Measurements from ENCODE around the gene PGC.

PGC gene

DNA sequence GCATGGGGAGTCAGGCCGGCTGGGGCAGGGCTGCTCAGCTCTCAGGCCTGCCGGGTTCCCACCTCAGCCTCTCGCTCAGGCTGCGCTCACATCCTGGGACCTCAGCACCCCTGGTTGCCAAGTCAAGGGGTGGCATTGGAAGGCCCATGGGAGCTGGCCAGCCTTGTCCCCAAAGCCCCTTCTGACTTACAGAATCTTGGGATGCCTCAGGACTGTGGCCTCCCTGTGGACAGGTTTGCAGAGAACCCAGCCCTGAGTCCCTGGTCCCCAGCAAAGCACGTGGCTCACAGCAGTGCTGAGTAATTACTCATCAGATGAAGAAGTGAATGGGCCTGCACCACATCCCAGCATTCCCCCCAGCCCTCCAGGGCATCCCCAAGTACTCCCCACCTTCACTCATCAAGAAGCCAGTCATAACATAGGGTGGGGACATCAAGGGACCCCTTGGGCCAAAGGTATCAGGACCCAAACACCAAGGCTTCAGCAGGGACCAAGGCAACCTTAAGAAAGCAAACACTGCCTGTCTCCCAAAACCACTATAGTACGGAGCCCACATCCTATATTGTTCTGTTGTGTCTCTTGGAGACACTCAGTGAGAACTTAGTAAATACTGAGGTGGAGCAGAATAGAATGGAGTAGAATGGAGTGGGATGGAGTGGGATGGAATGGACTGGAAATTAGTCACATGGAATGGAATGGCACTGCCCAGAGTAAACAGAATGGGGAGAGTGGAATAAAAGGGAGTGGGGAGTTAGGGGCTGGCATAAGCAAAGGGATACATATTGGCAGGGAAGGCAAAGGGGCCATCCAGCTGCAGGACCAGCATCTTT lies 3.6 kb downstream of the PGC start:
- no peak for DNase-seq

DNA sequence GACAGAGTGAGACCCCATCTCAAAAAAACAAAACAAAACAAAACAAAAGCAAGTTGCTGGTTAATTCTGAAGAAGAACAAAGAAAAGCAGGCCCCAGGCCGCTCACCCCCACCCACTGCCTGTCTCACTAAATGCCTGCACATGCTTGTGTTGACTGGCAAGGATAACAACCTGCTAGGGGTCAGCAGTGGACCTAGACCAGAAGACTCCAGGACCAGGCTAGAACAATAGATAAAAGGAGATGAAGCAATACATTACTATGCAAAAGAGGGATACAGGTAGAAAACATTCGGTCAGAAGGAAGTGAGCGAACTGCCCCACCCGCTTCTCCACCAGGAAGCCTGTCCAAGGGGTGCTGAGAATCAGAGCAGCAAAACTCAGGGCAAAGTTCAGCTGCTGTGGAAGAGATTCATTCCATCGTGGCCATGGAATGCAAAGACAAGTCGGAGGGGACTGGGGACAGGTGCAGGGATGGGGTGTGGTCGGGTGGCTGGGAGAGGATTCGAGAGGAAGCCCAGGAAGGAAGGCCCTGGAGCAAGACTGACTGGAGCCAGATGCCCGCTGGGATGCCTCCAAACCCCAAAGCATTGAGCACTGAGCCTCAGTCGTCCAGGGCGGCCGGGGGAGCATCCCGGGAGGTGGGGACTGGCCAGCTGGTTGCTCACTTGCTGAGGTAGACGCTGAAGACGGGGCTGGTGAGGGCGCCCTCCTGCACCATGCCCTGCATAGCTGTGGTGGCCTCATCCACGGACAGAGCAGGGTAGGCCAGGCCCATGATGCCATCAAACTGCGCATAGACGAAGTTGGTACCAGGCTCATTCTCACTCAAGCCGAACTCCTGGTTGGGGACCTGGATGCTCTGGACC lies 5.3 kb downstream of the PGC start:
- no peak for DNase-seq

DNA sequence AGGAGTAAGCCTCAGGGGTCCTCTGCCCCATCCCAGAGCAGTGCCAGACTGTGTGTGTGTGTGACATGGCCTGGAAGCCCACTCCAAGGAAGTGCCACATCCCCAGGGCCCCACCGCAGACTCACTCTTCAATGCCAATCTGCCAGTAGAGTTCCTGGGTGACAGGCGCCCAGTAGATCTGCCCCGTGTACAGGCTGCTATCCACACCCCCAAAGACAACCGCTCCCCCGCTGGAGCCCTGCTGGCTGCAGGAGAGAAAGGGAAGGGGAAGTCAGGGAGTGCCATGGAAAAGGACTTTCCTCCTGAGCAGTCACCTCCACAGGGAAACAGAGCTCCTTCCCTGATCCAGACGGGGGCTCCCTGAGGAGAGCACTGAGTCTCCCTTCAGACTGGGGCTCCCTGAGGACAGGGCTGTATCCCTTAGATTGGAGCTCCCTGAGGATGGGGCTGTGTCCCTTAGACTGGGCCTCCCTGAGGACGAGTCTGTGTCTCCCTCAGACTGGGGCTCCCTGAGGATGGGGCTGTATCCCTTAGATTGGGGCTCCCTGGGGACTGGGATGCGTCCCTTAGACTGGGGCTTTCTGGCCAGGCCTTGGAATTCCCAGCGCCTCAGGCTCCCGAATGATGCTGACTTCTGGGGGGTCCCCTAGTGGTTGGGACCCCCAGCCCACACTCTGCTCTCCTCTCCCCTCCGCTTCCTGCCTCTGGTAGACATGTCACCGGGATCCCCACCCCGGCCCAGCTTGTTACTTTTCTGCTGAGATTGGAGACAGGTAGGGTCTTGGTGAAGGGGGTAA lies 6.6 kb downstream of the PGC start:
- no peak for DNase-seq

DNA sequence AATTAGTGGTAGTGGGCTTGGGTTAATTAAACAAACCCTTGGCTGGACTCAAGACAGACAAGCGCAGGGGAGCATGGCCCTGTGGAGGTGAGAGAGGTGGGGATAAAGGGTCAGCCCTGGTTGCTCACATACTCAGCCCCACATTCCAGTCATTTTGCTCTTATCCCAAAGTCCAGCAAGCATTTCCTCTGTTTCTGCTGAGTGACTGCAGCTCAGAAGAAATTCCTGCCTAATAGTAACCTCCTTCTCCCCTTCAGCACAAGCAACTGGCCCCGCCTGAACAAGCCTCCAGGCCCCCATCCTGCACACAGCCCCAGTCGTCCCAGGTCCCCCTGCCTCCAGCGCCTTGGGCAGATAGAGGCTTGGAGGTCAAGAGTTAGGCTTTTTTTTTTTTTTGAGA lies 8.2 kb downstream of the PGC start:
- DNase-seq: no peak

DNA sequence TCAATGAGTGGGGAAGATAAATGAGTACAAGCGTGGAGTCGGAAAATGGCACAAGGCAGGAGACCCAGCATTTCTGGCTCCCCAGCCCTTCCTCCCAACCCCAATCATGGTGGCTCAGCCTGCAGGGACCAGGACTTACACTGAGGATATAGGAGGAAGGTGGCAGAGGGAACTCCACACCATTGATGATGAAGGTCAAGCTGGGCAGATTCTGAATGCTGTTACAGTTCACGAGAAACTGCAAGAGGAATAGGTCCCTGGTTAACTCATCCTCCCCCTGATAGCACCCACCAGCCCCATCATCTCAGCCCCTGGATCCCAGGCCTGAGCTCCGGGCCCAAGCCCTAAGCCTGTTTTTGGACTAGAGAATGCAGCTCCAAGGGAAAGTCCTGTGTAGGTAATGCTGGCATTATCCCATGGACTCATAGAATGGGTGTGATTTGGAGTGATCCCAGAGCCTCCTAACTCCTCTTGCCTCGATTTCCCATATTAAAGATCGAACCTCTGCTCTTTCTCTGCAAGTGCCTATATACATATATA lies 9.5 kb downstream of the PGC start:
- DNase-seq: no peak

DNA sequence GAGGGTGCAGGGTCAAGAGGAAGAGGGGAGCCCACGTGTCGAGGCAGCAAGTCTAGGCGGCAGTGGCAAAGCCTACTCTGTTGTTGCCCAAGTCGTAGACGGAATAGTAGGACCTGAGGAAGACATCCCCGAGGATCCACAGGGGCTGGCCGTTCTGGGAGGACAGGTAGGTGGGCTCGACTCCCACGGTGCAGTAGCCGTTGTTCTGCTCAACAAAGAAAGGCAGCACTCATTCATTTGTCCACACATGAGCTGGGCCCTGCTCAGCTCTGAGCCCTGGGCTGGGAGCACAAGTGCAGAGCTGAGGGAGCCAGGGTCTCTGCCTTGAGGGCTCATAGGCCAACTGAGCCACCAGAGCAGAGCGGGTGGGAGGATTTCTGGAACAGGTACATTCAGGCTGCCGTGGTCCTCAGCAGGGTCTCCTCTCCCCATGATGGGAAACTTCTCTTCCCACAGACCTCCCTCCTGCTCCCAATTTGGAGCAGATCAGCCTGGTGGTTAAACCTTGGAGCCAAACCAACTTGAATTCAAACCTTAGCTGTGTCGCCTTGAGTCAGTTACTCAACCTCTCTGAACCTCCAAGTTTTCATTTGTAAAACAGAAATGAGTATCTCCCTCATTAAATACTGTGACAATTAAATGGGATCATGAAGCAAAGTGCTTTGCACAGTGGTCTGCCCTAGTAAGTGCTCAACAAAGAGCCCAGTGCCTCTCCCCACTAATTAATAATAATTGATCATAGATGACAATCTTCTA lies 10.2 kb downstream of the PGC start:
- DNase-seq: no peak

DNA sequence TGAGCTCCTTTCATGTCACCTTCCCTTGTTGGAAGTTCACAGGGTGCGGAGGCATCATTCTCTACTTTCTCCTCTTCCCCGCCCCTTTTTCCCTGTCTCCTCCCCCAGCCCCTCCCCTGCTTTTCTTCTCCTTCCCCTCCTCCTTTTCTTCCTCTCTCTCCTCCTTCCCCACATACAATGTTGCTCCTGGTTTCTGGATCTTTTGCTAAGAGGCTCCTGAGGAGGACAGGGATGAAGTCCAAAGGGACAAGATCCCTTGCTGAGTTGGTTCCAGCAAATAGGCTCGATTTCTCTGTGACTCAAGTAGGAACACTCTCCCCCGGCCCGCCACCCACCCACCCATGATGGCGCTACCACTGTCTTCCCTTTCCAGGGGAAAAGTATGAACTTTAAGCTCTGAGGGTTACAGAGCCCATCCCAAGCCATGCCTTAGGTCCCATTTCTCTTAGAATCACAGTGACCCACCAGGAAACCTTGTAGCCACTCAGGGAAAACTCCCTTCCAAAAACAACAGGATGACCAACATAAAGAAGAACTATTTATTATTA lies 10.9 kb downstream of the PGC start:
- no peak for DNase-seq

DNA sequence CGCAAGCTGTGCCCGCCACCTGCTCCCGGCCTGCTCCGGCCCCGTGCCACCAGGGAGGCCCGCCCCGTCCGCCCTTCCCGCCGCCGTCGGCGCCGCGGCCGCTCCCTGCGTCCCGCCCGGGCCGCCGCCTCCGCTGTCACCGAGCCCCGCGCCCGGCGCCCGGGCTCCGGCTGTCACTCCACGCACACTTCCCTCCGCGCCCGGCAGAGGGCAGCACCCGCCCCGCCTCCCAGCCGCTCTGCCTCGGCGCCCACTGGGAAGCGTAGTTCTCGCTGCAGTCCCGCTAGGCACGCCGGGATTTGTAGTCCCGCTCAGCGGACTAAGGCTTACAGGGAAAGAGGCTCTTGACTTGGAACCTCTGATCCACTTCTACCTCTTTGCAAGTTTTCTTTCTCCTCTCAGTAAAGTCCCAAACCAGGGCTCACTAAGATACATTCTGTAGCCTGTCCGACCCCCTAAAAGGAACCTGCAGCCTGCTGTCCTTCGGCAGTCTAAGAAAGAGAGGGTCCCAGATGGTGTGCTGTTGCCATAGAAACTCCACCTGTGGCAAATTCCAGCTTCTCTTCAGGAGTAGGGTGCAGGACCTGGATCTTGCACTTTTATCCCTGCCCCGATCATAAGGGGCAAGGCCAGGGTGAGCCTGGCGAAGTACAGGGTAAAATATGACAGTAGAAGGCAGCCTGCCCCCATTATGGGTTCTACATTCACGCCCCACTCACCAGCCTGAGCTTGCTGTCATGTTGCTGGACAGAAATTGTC lies 11.6 kb downstream of the PGC start, which contains the start of gene TFEB:
TFEB (minus strand) TSS at position 182 of the 759 bp plus-strand sequence. CDS start 44,395 bp downstream, outside the sequence.
- peak; percentile 61 for DNase-seq

DNA sequence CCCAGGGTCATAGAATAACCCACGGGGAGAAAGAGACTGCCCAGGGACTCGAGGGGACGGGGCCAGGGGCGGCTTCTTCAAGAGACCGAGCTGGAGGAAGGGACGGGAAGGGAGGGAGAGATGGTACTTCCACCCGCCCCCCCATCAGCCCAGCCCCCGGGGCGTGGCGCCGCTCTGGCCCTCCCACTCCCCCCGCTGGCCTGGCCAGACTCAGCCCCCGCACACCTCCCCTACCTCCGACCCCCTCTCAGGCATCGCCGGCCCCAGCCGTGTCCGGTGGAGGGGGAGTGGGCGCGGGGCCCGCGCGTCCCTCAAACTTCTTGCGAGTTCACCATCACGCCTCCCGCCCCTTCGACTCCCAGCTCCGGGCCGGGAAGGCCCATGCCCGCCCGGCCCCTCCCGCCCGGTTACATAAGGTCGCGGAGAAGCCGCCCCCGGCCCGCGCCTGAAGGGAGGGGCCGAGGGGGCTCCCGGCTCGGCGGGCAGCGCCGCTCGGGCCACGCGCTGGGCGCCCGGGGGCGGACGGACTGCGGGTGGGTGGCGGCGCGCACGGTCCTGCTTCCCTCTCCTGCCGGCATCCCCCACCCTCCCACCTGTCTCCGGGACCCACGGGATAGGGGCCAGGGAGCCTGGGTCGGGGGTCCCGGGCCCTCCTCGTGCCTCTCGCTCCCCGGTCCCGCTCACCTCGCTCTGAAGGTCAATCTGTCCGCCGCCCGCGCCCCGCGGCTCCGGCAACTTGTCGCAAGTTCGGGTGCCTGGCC lies 12.4 kb downstream of the PGC start:
- DNase-seq: no peak

DNA sequence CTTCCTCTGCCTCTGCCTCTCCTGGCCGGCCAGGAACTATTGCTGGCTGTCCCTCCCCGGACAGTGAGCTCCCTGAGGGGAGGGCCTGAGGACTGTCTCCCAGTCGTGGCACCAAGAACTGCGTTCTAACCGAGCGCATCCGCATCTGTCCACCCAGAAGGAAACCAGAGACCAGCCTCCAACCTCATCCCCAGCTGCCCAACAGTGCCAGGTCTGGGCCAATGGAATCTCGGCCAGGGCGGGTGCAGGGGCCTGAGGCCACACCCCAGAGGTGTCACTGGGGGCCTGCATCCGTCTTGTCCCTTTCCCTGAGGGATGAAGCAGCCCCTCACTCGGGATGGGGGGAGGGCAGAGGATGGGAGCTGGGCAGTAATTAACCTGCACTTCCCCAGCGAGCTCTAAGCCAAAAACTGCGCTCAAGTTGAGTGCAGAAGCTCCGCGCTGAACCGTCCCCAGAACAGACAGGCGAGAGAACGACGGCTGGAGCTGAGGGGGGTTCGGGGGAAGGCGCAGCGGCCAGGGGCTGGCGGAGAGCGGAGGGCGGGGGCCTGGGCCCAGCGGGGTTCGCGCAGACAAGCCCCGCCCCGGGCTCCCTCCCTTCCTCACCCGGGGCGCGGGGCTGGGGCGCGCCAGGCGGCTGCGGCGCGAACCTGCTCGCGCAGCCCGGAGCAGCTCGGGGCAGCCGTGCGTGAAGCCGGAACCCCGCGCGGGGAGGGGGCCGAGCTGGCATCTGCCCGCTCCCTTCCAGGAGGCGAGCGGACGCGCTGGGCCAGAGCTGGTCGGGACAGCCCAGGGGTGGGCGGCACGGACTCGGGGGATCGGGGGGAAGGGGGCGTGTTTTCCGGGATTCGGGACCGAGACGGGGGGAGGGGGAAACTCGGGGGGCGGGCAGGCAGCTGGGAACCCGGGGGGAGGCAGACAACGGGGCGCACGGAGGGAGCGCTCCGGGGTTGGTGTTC lies 13.2 kb downstream of the PGC start:
- no peak for DNase-seq

DNA sequence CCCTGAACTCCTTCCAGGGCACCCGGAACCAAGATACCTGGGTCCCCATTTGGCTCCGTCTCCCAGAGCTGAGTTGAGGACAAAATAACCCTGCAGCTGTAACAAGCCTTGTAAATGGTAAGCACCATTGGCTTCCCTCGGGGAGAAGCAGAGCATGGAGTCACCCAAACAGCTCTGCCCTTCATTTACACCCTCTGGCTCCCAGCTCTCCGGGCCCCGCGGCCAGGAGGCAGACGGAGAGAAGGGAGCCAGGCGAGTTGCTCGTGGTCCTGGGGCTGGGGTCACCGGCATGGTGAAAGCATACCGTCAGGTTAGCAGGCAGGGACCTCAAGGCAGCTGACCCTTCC lies 13.9 kb downstream of the PGC start:
- DNase-seq: no peak

DNA sequence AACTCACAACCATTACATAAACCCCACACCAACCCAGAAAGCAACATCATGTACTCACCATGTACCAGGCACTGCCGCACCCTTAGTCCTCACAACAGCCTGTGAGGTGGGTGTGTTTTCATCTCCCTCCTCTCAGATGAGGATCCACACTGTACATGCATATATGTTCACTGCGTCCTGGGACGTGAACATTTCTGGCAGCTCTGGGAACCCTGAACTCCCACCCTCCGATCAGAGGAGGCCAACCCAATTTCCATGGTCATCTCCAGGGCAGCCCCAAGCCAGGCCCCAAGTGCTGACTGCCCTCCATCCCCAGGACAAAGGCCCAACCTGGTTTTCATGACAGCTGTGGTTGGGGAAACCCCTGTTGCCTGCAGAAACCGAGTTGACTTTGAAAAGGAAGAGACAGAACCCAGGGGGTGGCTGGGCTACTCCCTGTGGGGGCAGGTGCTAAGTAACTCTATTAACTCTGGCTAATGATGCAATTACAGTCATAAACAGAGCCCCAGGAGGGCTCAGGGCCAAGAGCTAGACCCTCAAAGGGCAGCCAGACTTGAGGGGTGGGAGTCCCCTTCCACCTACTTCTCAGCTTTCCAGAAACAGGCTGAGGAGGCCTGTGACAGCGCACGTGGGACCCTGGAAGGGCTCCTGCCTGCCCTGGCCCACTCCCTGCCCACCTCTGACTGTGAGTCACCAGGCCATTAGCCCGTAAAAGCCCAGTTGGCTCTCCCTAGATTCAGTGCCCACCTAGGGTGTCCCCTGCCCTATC lies 14.4 kb downstream of the PGC start:
- no peak for DNase-seq

DNA sequence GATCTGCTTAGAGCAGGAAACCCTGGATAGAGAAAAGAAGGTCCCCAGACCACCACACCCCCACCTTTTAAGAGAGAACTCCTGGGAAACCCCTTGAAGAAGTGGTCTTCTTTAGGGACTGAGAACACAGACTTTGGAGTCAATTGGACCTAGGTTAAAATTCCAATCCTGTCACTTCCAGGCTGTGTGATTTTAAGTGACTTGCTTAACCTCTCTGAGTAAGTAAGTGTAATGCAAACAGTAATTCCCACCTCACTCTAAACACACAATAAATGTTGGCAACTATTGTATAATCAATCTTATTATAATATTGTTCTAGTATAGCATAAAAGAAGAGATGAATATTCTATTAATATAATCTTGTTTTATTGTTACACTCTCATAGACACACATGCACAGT lies 15.0 kb downstream of the PGC start:
- DNase-seq: no peak

DNA sequence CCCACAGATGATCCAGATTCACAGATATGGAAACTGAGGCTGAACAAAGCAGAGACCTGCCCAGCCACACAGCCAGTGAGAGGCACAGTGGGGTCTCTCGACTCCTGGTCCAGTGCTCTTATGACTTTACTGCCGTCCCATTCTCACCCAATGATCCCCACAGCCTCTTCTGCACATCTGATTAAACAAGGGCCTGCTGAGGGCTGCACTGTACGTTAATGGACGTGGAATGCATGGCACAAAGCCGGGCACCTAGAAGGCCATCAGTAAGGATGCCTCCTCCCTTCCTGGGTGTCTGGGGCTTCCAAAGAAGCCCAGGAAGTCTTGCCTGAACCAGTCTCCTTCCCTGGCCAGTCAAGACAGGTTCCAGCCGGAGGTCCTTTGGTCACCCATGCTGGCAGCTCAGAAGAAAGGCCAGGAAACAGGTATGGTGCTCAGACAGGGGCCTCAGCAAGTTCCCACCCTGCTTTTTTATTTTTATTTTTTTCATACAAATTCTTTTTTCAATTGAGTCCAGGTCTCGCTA lies 15.6 kb downstream of the PGC start:
- DNase-seq: no peak

DNA sequence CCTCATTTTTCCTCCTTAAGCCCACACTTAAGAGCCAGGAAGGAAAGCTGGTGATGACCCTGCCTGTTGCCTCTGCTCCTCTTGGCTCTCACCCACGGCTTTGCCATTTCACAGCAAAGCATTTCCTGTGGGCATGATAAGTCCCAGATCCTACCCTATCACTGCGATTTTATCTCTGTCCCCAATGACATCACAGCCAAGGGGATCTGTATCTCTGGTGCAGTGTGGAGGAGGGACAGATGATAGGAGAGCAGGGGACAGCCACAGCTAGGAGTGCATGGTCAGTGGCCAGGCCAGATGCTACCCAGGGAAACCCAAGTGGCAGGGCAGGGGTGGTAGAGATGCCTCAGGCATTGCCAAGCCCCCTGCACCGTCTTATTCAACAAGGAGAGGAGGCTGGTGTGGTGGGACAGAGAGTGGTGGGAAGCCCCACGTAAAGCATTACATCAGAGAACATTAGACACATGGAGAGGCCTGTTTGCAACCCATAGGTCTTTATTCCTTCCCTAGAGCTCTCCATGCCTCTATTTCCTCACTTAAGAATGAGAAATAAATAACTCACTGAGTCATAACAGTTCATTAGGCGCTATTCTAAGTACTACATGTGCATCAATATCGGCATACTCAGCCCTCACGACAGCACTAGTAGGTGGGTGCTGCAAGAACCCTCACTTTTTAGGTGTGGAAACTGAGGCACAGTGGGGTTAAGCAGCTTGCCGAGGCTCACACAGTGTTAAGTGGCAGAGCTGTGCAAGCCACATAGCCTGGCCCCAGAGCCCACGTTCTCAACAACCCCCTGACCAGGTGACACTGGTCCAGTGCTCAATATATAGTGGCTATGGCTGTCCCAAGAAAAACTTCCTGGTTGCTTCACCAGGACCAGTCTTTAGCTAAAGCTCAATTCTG lies 16.4 kb downstream of the PGC start:
- DNase-seq: no peak

DNA sequence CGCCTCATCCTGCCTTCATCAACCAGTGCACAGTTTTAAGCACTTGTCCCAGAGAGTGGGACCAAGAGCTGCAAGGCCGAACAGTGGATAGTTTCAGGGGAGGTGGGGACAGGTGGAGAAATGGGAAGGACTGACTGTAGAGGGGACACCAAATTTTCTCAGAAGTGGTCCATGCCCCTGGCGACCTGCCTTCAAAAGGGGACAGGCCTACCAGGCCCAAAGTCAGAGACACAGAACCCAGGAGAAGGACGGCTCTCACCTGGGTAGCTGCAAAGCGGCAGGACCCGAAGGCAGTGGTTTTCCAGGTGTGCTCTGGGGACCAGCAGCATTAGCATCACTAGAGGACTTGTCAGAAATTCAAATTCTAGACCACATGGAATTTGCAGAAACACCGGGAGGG lies 17.6 kb downstream of the PGC start:
- no peak for DNase-seq

DNA sequence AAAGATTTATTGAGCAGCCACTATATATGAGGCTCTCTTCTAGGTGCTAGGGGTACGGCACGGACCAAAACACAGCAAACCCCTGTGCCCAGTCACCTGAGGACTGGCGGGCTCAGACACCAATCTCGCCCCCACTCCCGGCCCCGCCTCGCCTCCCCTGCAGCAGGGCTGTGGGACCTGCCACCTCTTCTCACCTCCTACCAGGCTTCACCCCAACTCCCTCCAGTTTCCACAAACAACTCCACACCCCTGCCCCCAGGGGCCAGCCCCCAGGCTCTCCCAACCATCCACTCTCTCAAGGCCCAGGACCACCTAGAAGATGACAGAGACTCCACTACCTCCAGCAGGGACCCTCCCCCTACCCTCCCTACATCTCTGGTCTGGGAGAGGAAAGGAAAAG lies 18.2 kb downstream of the PGC start:
- DNase-seq: no peak
